C4-2B (cell line): Measurements from ENCODE around the gene RBM10.

Experiments
- CTCF ChIP-seq: fragments of 450-650 bp; conservative IDR thresholded peaks from 2 replicates; pipeline ENCODE4 v1.5.1; 2017; ENCODE audit warnings: mild to moderate bottlenecking
- ZFX ChIP-seq: fragments of 450-650 bp; IDR thresholded peaks from 2 replicates; pipeline ENCODE4 v1.6.1; 2017

- TF ChIP-seq CTCF (no peak), ZFX (no peak)
Observed at GRCh38 chrX:47164420-47164819, 19.4 kb downstream of the RBM10 start.
